HG02970 (cell line): ENCODE results near the gene PBXIP1.

Experiments
- ATAC-seq: cut with Tn5 transposase; IDR thresholded peaks from one replicate; pipeline ENCODE4 v1.9.1; 2021; ENCODE audit warnings: mild to moderate bottlenecking, moderate library complexity, moderate number of reproducible peaks; ENCODE audit not compliant: unreplicated experiment, low FRiP score

The PBXIP1 gene

DNA sequence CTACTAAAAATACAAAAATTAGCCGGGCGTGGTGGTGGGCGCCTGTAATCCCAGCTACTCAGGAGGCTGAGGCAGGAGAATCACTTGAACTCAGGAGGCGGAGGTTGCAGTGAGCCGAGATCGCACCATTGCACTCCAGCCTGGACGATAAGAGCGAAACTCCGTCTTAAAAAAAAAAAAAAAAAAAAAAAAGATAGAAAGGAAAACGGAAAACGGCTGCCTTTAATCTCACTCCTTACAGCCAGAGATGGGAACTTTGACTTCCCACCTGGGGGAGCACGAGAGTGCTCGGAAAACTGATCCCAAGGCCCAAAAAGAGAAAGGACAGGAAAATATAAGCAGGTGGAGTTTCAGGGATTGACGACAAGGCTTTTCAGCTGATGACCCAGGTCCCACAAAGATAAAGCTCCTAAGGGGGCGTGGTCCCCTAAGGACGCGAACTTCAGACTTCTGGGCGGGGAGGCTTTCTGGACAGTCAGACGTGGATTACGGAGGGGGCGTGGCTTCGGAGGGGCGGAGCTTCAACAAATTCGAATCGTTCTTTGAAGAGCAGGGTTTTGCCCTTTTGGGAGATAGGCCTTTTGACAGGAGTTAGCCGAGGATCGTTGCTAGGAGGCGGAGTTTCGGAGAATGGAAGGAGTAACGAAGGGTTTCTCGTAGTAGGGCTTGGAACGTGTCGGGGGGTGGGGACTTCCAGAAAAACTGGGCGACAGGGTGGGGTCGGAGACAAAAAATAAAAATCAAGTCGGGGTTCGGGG, 17.6 kb upstream of the PBXIP1 start:
- peak; percentile 15 for ATAC-seq

DNA sequence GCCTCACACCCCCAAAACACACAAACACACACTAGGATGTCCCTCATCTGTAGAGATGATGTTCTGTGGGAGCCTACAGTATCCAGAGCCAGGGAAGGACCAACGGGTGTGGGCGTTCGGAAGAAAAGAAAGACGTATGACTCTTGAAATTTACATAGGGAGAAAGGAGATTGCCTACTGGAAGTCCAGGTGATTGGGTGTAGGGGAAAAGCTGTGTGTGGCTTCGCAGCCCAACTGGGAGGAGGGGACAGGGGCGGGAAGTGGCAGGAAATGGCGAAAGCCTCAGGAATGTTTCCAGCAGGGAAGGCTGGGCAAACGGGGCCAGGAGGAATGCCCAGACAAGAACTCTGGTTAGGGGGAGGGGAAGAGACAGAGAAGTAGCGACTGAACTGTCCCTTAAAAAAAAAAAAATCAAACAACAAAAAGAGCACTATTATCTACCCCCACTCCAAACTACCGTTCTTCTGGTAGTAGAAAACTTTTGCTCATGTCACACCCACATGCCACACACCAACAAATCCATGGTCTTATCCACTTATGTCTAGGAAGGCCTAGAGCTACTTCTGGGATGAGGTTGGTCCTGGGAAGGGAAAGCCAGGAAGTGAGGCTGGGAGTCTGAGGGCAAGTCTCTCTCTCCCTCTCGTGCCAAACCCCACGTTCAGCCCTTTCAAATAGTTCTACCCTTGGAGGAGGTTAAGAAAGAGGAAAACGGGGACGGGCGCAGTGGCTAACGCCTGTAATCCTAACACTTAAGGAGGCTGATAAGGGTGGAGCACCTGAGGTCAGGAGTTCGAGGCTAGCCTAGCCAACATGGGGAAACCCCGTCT, 16.8 kb upstream of the PBXIP1 start:
- ATAC-seq, result no peak

DNA sequence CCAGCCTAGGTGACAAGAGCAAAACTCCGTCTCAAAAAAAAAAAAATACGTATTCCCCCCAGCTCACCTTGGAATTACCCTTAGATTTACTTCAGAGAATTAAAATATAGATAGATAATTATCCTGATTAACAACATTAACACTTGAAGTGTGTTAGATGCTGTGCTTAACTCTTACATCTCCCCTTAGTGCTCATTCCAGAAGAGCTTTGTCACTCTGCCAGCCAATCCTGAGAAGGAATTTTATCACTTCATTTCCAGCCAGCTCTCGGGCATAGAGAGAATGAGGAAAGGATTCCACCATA, 16.3 kb upstream of the PBXIP1 start:
- ATAC-seq, result no peak

DNA sequence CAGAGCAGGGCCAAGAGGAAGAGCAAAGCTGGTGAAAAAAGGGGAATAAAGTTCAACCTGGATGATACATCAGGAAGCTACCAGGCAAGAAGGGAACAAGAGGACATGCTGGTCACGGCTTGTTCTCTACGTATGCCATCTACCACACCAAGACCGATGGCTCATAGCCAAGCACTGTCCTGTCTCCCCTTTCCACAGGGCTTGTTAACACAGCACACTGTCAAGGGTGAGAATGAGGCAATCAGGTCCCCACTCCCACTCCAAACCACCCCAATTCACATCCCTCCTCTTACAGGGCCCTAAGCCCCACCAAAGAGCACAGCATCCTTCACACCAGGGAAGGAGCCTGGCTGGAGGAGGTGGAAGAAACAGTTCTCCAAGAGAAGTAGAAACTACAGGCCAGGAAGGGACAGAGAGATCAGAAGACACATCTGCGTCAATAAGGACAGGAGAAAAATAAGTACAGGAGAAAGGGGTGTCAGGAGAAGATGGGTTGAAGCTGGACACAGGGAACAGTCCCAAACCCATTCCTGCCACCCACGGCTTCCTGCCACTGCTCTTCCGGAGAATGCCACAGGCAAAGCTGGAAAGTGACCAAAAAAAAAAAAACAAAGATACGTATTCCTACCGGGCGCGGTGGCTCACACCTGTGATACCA, 15.6 kb upstream of the PBXIP1 start:
- no peak for ATAC-seq

DNA sequence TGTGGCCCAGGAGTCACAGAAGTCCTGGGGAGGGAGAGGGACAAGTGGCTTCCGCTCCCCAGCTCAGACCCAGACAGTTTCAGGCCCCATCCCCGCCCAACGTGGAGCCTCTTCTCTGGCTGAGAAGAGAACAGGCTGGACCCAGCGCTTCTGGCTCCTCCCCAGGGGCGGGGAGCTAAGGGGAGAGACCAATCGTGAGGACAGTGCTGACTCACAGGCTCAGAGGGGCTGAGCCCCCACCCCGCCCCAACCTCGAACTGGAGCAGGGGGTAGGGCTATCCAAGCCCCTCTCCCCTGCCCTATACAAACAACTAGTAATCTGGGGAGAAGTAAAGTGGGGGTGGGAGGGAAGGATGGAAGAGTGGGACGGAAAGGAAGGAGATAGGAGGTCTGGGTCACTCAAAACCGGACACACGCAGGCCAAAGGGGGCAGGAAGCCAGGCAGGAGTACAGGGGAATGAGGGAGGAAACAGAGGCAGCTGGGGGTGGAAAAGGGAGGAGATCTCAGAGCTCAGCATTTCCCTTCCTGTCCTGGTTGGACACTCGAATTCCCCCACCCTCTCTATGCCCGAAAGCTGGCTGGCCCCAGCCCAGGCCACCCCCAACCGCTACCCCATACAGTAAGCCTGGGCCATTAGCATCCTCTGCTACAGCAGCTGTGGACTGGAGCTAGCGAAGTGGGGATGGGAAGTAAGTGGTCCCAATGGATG, 14.9 kb upstream of the PBXIP1 start, which contains the start of gene SHC1:
Gene SHC1, minus strand, starts transcription at position 117 of the 710 bp plus-strand sequence. CDS start 221 bp downstream, outside the sequence.
- ATAC-seq, result no peak

DNA sequence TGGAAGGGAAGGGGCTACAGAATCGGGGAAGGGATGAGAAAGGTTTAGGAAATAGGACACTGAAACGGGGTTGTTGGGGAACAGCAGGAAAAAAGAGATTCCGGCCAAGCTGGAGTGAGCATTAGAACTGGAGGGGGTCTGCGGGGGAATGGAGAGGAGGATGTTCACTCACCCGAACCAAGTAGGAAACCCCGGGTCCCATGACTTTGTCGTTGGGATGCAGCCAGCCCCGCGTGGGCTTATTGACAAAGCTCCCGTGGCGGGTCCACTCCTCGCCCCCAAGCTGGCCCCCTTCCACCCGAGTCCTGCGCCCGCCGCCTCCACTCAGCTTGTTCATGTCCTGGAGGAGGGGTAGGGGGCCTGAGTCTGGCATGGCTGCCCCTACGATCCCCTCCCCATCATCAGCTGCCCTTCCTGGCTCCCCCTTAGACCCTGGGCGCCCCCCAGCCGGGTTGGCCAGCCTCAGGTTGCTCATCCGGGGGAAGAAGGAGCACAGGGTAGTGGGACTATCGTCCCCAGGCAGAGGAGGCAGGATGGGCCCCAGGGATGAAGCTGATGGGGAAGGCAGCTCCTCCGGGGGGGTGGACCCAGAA, 14.1 kb upstream of the PBXIP1 start:
- no peak for ATAC-seq

DNA sequence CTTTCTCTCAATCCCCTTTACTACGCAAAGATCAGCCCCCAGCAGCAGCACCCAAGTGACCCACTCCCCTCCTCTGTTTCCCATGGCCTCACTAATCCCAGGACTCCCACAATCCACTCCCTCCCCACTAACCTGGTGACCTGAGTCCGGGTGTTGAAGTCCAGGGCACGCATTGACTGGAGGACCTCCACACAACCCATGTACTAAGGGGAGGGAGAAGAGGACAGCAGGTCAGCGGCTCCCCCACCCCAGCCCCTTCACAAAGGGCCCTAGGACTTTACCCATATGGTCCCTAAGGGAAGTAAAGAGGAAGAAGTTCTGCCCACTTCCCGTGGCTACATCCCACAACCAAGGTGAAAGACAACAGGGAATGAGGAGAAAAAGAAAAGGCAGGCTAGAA, 13.3 kb upstream of the PBXIP1 start:
- ATAC-seq, result no peak

DNA sequence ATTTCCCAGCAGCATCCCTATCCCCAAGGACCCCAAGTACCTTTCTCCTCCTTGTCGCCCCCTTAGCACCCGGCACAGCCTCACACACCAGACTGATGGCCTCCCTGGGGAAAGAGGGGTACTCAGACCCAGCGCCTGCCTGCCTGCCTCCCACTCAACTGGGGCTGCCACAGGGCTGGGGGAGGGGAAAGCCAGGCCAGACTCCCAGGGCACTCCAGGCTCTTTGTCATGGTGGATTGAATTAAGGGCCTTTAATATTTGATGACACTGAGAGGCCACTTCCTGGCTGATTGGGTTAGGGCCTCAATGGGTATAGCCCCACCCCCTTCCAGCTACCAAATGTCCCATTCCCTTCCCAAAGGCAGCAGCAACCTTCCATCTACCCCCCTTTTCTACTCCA, 12.8 kb upstream of the PBXIP1 start:
- no peak for ATAC-seq

DNA sequence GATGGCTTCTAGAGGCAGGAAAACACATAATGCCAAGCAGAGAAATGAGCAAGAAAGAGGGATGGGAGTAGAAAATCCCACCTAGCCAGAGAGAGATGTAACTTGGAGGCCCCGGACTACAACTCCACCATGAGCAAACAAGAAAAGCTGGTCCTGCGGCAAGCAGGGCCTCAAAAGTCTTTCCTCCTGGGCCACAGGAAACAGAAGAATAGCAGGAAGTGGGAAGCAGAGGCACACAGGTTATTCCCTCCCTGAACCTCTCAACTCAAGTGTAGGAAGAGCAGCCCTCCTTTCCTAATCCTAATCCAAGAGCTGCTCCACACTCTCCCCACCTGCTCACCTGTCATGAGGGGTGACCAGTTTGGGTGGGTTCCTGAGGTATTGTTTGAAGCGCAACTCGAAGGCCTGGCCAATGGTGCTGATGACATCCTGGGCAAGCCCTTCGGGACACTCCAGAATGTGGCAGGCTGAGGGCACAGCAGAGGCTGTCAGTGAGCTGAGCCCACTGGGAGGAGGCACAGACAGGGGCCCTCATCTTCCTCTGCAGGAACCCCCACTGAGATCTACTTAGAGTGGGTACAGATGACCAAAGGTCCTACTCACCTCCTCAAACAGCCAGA, 11.5 kb upstream of the PBXIP1 start:
- no peak for ATAC-seq

DNA sequence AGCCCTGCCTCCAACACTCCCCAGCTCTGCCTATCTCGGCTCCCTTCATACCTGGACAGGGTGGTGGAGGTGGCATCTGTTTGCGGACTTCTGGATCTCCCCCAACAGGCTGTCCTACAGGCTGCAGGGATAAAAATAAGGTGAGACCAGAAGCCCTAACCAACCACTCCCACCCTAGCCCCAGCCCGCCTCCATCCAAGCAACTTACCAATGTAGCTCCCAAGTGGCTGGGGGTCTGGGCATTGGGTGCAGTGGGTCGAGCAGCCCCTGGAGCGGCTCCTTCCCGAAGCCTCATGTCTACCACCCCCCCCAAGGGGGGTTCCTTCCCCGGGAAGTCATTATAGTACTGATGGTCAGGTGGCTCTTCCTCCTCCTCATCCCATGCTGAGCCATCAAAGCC, 10.2 kb upstream of the PBXIP1 start:
- no peak for ATAC-seq

DNA sequence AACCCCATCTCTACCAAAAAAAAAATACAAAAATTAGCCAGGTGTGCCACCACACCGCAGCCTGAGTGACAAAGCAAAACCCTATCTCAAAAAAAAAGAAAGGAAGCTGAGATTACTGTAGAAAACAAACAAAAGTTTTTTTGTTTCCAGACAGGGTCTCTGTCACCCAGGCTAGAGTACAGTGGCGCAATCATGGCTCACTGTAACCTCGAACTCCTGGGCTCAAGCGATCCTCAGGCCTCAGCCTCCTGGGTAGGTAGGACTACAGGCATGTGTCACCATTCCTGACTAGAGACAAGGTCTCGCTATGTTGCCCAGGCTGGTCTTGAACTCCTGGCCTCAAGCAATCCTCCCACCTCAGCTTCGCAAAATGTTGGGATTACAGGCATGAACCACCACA, 8.5 kb upstream of the PBXIP1 start:
- no peak for ATAC-seq

DNA sequence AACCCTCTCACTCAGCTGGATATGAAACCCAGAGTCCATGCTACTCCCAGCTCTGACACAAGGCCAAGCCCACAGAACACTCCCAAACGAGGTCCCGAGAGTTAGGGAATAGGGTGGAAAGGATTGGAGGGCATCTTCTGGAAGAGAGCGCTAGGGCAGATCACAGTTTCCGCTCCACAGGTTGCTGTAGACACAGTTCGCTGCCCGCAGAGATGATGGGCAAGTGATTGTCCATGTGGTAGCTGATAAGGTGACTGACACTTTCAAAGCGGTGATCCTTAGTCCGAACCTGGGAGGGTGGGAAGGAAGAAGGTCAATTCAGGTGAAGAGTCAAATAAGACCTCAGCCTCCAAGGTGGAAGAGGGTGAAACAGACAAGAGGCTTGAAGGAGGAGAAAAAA, 7.7 kb upstream of the PBXIP1 start:
- no peak for ATAC-seq

DNA sequence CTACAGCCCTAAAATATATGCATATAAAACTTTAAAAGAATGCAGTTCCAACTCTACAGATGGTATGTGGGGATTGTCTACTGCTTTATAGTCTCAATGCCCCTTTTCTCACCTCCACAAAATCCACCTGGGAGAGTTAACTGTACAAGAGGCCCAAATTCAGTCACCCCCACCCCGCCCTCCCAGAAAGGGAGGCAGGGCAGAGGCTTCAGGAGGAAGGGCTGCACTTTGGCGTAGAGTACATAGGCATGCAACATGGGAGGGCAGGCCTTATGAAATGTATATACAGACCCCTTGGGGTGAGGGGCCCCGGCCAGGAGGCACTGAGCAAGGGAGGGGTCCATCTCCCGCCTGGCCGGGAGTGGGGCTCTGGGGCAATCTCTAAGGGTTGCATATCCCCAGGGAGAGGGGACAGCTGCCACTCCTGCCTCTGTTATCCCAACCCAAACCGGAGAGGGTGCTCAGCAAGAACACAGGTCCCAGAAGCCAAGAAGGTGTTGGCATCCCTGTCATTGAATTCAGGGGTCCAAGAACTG, 7.0 kb upstream of the PBXIP1 start:
- ATAC-seq, result no peak

DNA sequence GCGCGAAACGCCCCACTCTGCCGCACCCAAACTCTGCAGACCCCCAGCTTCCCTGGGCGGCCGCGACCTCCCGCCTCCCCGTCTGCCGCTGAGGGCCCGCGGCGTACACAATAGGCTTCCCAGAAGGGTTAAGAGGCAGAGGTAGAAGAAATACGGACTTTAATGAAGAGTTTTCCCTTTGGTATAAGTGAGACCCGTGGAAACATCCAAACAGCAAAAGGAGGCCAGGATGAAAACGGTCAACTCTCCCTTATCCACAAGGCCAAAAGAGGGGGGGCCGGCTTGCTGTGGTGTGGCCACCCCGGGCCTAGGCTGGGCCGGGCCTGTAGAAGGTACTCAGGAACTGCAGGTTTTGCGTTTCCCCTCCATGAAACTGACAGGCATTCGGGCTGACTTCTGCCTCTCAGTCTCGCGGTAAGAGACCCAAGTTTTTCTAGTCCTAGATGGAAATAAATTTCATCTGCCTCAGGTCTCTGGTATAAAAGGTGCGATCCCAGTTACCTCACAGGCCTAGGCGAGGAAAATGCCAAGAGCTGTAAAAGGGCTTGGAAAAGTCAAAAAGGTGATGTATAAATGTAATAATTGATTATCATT, 6.4 kb upstream of the PBXIP1 start:
- ATAC-seq, result peak; percentile 14

DNA sequence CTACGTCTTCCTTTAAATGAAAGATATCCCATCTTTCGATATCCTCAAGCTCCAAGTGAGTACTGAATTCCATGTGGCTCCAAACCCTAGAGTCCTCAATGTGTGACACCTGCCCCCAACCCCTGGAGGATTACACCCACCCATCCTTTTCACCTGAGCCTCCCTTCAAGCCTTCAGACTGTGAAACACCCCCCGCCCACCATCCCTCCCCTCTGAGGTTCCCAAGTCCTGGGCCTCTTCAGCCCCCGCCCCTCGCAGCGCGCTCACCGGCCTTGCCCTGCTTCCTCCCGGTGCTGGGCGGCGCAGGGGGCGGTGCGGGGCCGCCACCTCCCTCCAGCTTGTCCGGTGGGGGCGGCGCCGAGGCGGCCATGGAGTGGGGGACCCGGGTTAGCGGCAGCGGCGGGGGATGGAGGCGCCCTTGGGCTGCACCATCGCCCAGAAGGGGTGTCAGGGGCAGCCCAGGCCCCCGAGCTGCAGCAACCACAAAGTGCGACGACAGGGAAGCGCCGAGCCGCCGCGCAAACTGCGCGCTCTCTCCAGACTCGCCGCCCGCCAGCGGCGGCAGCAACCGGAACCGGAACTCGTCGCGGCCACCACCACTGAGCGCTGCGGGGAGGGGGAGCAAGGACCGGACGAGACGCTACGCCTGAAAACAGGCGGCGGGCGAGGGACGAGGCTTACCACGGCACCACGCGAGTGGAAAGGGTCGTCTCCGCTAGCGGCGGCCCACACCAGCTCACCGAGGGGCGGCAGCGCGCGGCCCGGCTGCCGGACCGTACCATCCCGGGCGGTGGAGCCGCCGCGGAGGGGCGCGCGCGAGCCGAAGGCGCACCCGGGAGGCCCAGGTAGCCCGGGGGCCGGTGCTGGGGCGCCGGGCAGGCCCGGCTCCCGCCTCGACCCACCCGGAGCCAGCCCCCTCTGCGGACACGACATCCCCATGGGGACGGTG, 5.6 kb upstream of the PBXIP1 start, which contains the start of gene PYGO2:
Gene PYGO2, minus strand, starts transcription at position 576 of the 949 bp plus-strand sequence. Its CDS starts 206 bp downstream, at position 370.
- ATAC-seq, result peak; percentile 74

DNA sequence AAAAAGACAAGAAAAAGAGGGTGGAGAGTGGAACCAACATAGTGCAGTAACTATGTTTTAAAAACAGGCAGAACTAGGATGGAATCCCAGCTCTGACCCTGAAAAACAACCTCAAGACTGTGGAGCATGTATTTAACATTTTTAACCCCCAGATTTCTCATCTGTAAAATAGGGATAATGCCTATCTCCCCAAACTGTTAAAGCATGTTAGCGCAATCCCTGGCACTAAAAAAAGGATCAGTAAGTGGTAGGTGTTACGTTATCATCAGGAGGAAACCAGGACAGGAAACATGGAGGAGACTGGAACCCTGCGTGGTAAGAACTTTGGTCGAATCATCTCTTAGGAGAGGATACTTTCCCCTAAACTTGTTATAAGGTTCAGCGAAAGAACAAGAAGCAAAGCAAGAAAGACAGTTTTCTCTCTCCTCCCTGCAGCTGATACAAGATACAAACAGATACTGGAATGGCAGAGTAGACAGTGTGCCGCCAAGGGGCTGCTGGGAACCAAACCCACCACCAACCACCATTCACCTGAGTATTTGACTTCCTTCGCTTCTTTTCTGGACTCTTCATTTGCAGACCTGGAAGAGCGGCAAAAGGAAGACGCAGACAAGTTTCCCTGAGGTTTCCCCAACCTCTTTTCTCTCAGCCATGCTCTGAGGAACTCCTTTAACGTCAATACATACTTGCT, 4.7 kb upstream of the PBXIP1 start:
- no peak for ATAC-seq

DNA sequence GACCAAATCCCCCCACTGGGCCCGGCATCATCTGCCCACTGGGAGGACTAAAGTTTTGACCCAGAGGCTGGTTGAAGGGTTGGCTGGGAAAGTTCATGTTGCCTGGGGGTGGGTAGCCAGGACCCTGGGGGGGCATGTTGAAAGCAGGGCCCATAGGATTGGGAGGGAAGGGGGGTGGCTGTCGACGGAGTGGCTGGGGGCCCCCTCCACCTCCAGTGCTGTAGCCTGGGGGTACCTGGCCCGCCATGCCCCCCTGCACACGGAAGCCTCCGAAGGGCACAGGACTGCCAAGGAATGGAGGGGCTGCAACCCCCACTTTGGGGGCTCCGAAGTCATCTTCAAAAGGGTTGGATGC, 3.5 kb upstream of the PBXIP1 start:
- ATAC-seq, result no peak
